HG03095 (cell line): Measurements from ENCODE around the gene SLC6A6.

Experiments used
- ATAC-seq: cut with Tn5 transposase; IDR thresholded peaks from one replicate; pipeline ENCODE4 v1.9.1; 2021; ENCODE audit warnings: moderate library complexity; ENCODE audit not compliant: unreplicated experiment

Gene SLC6A6

GRCh38 chr3:14402304-14402811 lies at the start of gene SLC6A6:
SLC6A6 (plus strand) TSS chr3:14402606; CDS start chr3:14443635, 41,029 bp downstream.
- peak; percentile 60 for ATAC-seq

DNA sequence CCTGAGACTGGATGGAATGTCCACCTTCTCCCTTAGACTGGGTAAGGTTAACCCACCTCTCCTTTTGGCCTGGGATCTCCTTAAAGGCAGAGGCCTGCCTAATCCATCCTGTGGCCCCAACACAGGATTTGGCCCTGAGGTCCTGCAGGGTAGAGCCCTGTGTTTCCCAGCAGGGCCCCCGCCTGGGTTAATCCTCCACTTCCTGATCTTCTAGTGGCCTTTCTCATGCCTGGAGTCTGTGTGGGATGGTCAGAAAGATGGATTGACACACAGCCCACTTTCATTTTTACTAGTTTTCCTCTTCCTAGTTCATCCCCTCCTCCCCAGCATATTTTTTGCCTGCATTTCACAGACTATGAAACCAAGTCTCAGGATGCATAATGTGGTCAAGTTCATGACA lies 48.9 kb upstream of the SLC6A6 start:
- no peak for ATAC-seq

- no peak for ATAC-seq
Observed at GRCh38 chr3:14357463-14357862, 44.9 kb upstream of the SLC6A6 start.

GRCh38 chr3:14358426-14359211 lies 43.8 kb upstream of the SLC6A6 start:
- no peak for ATAC-seq

- ATAC-seq, result no peak
Observed at GRCh38 chr3:14359348-14359747, 43.1 kb upstream of the SLC6A6 start.

- no peak for ATAC-seq
Observed at GRCh38 chr3:14360123-14360881, 42.1 kb upstream of the SLC6A6 start.

GRCh38 chr3:14361068-14361677 lies 41.2 kb upstream of the SLC6A6 start:
- no peak for ATAC-seq

DNA sequence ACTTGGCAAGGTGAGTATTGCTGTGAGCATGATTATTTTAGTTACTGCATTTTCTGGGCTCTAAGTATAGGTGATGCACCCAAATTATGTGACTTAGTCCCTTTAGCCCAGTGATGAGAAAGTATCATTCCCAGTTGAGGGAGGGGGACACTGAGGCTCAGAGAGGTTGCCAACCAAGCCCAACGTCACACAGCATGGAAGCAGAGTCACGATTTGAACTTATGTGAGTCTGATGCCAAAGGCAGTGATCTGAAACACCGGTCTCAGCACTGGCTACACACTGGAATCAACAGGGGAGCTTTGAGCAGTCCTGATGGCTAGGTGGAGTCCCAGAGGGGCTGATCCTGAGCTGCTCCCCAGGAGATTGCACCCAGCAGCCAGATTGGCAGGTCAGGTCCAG lies 39.5 kb upstream of the SLC6A6 start:
- ATAC-seq, result no peak

GRCh38 chr3:14363379-14363778 lies 39.0 kb upstream of the SLC6A6 start:
- ATAC-seq, result no peak

- ATAC-seq, result no peak
Observed at GRCh38 chr3:14363991-14364390, 38.4 kb upstream of the SLC6A6 start.

- ATAC-seq, result no peak
Observed at GRCh38 chr3:14364580-14365292, 37.7 kb upstream of the SLC6A6 start.

- ATAC-seq, result no peak
Observed at GRCh38 chr3:14366248-14366647, 36.2 kb upstream of the SLC6A6 start.

DNA sequence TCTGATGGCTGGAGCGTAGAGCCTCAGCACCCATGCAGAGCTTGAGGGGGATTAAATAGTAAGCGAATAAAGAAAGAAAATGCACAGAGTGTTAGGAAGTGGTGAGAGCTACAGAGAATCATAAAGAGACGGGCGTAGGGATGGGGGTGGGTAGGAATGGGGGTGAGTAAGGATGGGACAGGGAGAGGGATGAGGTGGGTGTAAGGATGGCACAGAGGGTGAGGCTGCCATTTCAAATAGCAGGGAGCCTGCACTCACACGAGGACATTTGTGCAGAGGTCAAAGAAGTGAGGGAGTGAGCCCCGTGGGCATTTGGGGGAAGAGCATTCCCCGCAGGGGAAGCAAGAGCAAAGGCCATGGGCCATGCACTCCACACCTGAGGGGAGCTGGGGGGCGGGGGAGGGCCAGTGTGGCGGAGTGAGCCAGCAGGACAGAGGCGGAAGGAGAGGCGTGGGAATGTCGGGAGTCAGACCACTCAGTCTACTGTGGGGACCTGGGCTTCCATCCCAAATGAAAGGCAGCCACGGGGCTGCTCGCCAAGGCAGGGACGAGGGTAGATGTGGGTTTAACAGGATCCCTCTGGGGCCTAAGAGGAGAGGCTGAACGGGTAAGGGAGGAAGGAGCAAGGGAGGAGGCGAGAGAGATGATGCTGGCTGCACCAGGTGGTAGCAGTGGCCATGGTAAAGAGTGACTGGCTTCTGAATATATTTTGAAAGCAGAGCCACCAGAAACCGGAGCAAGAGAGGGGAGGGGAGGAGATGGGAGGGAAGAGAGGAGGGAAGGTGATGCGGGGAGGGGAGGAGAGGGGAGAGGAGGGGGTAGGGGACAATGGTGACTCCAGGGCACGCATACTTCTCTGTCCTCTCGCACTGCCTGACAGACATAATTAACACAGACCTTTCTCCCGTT lies 35.2 kb upstream of the SLC6A6 start:
- ATAC-seq, result no peak

- ATAC-seq, result no peak
Observed at GRCh38 chr3:14368146-14368545, 34.3 kb upstream of the SLC6A6 start.

DNA sequence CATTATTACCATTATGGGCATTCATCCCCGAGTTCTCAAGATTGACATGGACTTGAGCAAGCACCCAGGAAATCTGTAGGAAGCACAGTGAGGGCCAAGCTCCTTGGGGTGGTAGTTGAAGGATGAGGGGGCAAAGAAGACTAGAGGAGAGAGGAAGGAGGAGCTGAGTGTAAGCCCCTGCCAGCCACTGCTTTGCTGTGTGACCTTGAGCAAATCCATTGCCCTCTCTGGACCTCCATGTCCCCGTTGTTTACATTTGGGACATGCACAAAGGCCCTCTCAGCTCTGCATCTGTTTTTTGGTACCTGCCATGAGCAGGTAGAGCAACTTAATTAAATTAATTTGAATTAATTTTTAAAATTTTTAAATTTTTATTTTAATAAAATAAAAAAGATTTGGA lies 33.5 kb upstream of the SLC6A6 start:
- no peak for ATAC-seq

- no peak for ATAC-seq
Observed at GRCh38 chr3:14369675-14370669, 32.4 kb upstream of the SLC6A6 start.

GRCh38 chr3:14370720-14371572 lies 31.5 kb upstream of the SLC6A6 start:
- no peak for ATAC-seq
